Cerebellar cortex (tissue), 1 donor: ENCODE measurements around the gene ITPK1.
A peak's percentile ranks its signal among the peaks of the same experiment; 100 is the strongest.
"Not testable (repeated sequence)": the region's sequence is repeated elsewhere in the genome, so short reads cannot be mapped to it uniquely, and the experiment has no call there.

Source experiments
- DNase-seq: peaks from one replicate; pipeline ENCODE4 v3.0.0-alpha.2; 2015; ENCODE audit warnings: low spot score

The ITPK1 gene

DNA sequence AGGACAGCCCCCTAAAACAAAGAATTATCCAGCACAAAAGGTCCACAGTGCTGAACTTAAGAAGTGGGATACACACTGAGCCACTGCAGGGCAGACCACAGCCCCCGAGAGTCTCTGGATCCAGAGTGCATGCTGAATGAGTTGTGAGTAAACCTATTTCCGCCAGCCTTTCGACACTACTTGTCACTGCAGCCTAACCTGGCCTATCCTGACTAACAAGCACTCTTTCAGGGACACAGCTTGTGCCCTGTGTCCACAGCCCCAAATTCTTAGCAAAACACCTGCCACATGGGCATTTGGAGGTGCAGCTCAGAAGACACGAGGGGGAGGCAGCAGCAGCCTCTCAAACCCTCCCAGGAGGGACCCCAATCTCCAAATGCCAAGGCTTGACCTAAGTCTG is 31.3 kb downstream of the ITPK1 start:
- no peak for DNase-seq

DNA sequence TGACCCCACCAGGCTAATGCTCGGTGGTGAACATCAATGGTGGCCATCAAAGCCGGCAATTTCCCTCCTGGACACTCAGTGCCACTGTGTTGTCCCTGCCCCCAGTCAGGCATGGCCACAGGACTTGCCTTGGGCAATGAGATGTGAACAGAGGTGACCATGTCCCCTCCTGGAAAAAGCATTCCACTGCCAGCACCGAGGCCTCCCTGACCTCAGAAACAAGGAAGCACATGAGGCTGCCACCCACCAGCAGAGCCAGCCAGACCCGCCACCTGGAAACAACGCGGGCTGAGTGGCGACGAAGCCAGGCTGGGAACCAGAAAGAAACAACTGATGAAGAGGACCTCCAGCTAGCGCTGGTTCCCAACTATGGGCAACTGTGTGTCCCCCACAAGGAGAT is 31.8 kb downstream of the ITPK1 start:
- no peak for DNase-seq

DNA sequence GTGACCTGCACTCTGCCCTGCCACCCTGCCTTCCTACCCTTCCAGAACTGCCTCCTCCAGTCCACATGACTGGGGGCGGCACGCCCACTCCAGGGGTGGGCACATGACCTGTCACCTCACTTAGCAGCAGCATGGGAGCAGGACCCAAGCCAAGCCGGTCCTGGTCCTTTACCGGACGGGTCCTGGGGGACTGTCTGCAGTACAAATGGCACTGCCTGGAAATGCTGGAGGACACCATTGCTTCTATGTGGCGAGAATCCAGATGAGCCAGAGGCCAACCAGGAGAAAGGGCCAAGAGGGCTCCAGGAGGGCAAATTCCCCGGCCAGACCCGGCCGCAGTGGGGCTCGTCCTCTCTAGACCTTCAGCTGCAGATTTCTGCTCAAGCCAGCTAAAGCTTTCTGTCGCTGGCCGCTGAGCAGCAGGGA is 33.1 kb downstream of the ITPK1 start:
- DNase-seq: no peak

DNA sequence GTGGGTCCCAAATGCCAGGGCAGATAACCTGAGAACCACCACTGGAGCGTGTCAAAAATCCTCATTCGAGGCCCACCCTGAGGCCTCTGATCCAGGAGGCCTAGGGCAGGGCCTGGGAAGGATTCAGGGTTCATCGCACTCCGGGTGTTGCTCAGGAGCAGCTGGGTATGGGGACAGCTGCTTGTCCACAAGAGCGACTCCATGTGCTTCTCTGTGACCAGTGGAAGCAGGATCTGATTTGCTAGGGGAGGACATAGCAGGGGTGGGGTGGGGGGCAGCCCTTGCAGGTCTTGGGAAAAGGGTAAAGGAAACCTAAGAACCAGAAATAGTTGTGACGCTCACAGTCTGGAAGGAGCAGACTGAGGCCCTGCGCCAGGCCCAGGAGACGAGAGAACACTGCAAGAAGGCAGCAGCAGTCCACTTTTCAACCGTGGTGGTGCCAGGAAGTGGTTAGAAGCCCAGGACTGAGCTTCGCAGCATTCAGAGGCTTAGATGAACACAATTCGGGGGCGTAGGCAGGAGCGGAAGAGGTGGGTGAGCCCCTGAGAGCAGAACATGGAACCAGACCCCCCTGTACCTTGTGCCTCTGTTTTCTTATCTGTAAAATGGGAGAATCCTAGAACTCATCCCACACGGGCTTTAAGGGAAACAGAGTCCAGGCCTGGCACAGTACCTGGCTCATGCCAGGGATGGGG is 33.7 kb downstream of the ITPK1 start:
- no peak for DNase-seq

DNA sequence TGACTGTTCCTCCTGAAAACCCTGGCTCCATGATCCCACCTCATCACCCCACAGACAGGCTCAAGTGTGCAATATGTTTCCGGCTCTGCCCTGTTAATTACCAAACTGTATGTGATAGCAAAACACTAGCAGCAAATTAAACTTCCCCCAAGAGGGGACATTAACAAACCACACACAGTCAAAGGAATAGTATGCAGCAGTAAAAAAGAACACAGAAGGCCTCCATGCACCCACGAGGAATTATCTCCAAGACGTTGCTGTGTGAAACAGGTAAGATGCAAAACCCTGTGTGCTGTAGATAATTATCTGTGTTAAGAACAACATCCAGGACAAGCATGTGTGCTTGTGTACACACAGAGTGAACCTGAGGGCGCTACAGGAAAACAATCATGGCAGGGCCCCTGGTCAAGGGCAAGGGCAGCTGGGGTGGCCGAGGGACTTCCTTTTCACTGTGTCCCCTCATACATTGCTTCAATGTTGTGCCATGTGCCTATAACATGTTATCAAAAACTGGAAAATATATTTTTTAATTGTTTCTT is 35.8 kb downstream of the ITPK1 start:
- no peak for DNase-seq

DNA sequence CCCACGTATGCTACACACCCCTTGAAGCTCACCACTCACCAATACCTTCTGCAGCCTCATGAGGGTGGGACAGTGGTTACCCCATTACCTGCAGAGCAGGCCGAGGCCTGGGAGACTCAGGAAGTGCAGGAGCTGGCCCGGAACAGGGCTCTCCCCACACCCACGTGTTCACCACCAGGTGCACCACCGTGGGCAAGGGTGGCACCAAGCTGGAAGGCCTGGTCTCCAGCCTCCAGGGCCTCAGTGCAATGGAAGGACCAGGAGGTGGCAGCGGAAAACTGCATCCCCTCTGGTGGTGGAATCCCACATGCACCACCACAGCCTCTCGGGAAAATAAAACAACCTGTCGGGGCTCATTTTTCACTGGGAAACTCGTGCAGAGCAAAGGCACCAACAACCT is 36.4 kb downstream of the ITPK1 start:
- no peak for DNase-seq

DNA sequence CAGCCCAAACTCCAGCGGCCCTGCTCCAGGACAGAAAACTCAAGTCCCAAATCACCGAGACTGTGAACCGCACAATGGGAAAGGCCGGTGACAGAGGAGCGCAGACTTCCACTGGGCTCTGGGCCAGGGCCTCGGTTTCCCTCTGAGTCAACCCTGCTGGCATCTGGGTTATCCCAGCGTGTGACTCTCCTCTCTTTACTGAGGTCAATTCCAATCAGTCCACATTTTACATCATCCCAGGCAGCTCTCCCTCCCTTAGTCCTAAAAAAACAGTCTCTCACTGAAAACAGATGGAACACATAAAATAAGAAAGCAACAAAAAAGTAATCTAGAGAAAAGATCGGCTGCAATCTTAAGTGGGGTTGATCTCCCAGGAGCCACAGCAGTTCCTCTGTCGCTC is 36.9 kb downstream of the ITPK1 start:
- no peak for DNase-seq

DNA sequence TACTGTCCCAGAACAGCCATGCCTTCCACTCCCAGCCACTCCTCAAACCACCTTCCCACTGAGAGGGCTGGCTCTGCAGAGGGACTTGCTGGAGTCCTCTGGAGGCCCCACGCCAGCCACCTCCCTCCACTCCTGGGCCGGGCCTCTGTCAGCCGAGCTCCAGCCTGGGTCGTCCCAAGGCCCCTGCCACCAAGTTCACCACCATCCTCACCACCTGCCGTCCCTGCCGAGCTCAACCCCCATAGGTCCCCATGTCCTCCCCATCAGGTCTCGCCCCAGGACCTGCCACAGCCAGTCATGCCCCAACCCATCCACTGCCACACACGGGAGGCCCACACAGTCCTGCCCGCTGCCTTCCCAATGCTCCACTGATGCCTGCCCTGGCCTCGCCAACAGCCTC is 39.0 kb downstream of the ITPK1 start:
- DNase-seq: no peak

DNA sequence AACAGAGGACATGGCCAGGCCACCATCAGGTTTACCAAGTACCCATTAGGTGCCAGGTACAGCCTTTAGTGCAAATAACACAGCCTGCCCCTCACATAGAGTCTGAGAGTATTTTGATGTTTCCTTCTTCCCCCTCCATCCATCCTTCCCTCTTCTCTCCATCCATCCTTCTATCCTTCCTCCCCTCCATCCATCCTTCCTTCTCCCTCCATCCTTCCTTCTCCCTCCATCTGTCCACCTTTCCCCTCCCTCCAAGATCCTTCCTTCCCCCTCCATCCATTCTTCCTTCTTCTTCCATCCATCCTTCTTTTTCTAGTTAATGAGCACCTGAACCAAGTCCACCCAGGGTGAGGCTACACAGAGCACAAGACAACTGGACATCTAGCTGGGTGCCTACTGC is 39.8 kb downstream of the ITPK1 start:
- no peak for DNase-seq

DNA sequence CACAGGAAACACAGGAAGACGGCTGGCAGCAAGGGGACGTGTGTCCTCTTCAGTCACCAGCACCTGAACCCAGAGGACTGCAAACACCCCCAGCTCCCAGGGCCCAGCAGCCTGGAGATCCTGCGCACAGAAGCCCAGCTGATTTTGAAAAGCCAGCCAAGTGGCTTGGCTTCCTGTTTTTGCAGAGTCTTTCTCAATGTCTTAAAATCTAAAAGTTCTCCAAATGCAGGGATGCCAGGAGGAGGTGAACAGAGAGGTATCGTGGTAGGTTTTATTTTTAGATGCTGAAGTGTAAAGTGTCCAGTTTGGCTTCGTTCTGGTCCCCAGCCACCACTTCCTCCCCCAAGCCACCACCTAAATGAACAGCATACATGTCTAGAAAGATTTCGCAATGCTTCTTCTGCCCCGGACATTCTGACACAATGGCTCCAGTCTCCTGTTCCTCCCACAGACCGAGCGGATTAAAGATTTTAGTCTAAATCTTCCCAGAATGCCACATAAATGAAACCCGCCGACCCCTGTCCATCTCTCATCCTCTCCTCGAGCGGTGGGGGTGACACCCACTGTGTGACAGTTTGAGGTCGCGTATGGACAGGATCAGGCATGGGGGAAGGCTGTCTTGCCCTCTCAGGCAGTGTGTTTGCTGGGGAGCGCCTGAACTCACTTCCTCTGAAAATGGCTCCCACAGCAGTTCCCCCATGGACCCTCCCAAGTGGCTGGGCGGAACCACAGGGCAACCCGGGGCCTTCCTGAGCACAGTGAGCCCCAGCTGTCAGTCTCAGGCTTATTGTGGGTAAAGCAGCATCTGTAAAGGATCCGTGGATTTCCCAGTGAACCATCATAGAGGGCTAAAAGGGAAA is 41.6 kb downstream of the ITPK1 start:
- no peak for DNase-seq

DNA sequence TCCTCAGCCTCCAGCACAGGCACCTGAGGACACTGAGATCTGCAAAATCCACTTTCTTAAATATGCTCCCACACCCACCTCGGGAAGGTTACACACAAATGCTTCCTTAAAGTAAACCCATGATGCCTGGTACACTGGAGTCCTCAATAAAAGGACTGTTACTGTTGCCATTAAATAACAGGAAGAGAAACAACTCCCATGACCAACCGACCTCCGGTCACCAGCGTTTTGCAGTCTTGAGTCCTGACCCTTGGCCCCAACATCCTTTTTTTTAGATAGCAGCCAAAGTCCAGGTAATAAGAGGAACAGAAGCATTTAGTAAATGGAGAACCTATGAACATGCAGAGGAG is 42.4 kb downstream of the ITPK1 start:
- no peak for DNase-seq

DNA sequence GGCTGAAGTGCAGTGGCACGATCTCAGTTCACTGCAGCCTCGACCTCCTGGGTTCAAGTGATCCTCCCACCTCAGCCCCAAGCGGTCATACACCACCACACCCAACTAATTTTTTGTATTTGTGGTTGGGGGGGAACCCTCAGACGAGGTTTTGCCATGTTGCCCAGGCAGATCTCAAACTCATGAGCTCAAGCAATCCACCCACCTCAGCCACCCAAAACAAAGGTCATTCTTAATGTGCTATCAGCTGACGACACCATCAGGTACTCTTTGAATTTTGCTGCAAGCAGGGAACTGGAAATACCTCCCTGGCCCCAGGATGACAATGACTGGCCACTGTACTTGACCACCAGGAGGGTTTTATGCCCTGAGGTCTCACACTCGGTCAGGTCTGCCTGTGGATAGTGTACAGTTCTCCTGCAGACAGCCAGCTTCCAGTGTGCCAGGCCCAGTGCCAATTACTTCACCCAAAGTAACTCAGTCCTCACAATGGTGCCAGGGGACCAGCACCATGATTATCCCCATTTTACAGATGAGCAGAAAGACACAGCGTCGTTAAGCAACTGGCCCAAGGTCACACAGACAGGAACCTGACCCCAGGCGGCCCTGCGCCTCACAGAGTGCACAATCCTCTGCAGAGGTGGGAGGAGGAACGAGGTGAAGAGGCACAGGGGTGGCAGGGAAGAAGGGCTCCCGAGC is 42.9 kb downstream of the ITPK1 start:
- no peak for DNase-seq

DNA sequence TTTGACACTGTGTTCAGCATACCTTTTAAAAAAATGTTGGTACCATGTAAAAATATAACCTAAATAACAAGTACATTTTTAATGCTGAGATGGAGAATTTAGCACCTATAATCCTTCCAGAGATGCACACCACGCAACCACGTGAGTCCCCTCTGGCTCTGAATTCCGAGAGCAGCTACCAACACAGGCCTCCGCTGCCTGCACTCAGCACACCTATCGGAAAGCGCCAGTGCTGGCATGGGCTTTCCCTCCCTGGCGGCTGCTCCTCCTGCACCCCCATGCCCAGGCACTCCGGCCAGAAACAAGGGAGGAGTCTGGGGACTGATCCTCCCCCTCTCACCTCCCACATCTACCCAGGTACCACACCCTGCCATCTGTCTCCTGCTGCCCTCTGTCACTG is 47.0 kb downstream of the ITPK1 start:
- DNase-seq: peak; percentile 57

DNA sequence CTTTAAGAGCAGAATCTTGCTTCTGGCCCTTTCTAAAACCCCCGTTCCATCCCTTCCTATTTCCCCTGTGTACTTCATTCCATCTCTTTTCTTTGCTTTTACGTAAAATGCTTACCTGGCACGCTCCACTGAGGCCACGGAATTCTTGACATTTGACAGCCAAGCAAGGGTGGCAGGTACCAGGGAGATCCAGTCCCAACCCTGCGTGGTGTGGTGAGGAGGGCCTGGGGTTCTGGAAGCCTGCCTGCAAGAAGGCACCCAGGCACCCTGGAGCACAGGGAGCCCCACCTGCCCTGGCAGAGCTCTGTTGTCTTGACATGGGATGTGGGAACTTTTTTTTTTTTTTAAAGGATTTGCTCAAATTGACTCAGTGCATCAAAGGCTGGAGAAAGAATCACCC is 48.6 kb downstream of the ITPK1 start:
- no peak for DNase-seq

DNA sequence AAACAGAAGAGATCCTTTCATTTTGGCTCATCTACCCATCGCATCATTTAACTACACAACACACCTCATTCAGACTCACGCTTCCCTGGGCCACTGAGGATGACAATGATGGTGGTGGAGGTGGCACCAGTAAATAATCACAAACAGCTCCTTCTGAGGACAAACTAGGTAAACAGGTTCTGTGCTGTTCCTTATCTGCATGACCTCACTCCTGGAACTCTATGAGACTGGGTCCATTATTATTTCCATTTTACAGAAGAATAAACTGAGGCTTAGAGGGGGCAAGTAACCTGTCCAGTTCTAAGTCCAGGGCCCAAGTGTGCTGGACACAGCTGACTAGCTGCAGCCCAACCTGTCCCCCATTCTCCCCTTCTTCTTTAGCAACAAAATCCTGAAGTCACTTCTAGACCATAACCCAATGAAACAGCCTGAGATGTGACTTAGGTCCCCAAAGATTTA is 50.4 kb downstream of the ITPK1 start:
- no peak for DNase-seq

DNA sequence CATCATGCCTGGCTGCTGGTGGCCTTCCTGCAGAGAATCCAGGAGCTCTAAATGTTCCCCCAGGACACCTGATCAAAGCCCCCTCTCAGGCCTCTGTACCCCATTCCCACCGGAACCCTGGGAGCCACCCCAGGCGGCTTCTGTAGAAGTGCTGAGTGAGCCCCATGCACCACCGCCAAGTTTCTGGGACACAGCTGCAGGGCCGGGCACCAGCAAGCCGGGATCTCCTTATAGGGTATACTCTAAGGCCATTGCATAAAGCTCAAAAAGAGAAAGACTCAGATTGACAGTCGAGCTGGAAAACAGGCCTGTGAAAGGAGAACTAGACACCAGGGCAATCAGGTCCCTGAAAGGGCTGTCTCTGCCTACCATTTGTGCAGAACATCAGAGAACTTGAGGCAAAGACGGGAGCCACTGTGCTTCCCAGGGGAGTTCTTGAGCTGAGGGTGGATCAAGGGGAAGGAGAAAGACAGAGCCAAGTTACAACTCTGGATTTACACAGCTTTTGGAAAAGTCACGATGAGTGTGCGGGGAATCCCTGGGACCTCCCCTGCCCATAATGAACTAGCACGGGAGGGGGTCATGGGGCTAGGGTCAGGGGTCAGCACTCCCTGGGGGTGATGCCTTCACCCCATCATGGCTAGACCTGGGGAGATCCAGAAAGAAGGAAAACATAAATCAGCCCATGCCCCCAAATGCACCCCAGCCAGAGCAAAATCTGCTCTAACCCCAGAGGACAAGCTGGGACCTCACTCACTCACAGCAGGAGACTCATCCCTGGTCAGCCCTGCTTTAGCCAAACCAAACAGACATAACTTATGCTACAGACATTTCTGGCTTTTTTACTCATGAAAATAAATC is 51.1 kb downstream of the ITPK1 start:
- DNase-seq: no peak

DNA sequence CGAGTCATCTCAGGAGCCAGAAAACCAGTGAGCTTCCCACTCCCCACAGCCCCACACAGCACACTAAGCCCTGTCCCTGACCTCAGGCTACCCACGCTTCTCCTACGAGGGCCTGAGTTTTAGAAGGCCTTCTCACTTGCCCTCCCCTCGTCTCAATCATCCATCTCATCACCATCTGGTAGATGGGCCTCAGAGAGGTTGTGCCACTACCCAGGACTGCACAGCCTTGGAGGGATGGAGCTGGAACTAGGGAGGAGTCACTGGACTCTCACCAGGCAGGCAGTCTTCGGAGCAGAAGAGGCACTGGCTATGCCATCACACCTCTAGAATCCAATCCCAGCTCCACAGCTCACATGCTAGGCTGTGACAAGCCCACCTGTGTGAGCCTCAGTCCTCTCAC is 52.3 kb downstream of the ITPK1 start:
- no peak for DNase-seq

DNA sequence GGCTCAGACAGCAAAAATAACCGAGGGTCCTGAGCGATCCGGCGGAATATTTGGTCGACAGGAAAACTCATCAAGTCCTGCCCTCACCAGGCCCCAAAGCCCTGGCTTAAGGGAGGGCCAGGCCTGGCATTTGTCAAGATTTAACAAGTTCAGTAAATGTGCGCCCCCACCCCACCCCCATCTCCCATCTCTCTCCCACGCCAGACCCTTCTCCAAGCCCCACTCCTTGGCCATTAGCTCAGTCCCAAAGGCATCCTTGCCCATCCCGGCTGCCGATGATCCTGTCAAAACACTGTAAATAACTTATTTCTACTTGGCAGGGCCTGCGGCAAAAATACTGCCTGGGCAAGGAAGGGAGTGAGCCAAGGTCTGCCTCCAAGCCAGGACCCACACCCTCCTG is 52.8 kb downstream of the ITPK1 start:
- no peak for DNase-seq

DNA sequence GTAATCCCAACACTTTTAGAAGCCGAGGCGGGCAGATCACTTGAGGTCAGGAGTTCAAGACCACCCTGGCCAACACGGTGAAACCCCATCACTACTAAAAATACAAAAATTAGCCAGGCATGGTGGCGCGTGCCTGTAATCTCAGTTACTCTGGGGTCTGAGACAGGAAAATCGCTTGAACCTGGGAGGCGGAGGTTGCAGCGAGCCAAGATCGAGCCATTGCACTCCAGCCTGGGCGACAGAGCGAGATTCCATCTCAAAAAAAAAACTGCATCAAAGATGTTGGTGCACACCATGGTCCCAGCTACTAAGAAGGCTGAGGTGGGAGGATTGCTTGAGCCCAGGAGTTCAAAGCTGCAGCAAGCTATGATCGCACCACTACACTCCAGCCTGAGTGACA is 53.7 kb downstream of the ITPK1 start:
- not testable (repeated sequence) for DNase-seq

DNA sequence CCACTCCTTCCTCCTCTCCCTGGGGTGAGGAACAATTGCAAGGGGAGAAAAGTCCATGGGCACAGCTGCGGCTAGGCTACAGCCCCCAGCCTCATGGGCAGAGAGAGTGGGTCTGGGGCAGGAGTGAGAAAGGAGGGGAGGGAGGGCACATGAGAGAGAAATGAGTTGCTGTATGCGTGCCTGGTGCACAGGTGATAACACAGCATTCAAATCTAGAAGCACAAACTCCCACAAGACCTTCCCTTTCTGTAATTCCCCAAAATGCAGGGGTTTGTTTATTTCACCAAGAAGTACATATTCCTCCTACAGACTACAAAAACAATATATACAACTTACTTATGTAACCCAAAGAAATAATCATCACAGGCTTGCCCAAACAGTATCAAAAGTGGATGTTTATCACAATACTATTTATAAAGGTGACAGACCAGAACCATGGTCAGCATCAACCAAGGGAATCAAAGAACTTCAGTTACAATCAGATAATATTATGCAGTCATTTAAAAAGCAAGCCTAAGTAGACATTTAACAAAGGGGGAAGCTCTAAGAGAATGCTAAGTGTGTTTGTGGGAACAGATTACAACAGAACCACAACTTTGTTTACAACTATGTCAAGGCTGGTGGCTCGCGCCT is 54.2 kb downstream of the ITPK1 start:
- no peak for DNase-seq

DNA sequence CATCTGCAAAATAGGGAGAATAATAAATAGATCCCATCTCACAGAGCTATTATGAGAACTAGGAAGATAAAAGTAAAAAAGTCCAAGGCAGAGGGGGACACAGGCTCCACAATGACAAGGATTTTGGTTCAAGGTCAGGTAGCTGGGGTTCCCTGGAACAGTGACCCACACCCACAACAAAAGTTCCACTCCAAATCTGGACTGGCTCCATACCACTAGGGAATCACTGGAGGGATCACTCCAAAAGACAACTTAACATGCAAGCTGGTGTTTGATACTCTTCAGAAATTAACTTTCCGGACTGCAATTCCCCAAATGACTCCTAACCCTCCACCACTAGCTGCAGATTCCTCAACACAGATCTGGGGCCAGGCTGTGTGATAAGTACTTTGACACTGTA is 54.9 kb downstream of the ITPK1 start:
- no peak for DNase-seq
